WTC11 (cell line): ENCODE results near the gene PTPN6.

Experiments
- ARID4B ChIP-seq: sonication (generic); formaldehyde crosslinking; IDR thresholded peaks from 2 replicates; pipeline ENCODE4 v1.8.0; 2023; ENCODE audit warnings: missing genetic modification reagents, mild to moderate bottlenecking, borderline replicate concordance
- CTCF ChIP-seq: fragments of 200-600 bp; IDR thresholded peaks from 2 replicates; pipeline ENCODE4 v1.8.0; 2022; ENCODE audit warnings: antibody characterized with exemption
- ELF4 ChIP-seq: sonication (generic); formaldehyde crosslinking; IDR thresholded peaks from 2 replicates; pipeline ENCODE4 v1.8.1; 2022; ENCODE audit warnings: low read depth, mild to moderate bottlenecking, moderate library complexity, missing genetic modification reagents
- ESRRA ChIP-seq: sonication (generic); formaldehyde crosslinking; IDR thresholded peaks from 2 replicates; pipeline ENCODE4 v1.8.1; 2022; ENCODE audit warnings: mild to moderate bottlenecking, missing genetic modification reagents, borderline replicate concordance
- GABPB1 ChIP-seq: sonication (generic); formaldehyde crosslinking; IDR thresholded peaks from 2 replicates; pipeline ENCODE4 v1.8.1; 2023; ENCODE audit warnings: mild to moderate bottlenecking, missing genetic modification reagents
- KAT7 ChIP-seq: sonication (generic); formaldehyde crosslinking; IDR thresholded peaks from 2 replicates; pipeline ENCODE4 v1.8.1; 2023; ENCODE audit warnings: missing genetic modification reagents, mild to moderate bottlenecking, borderline replicate concordance
- MAX ChIP-seq: sonication (generic); formaldehyde crosslinking; IDR thresholded peaks from 2 replicates; pipeline ENCODE4 v1.8.0; 2022; ENCODE audit warnings: mild to moderate bottlenecking, missing genetic modification reagents
- NR1H2 ChIP-seq: sonication (generic); formaldehyde crosslinking; IDR thresholded peaks from 2 replicates; pipeline ENCODE4 v1.9.0; 2021; ENCODE audit warnings: mild to moderate bottlenecking, moderate library complexity, missing genetic modification reagents
- PREB ChIP-seq: sonication (generic); formaldehyde crosslinking; IDR thresholded peaks from 2 replicates; pipeline ENCODE4 v1.8.1; 2022; ENCODE audit warnings: mild to moderate bottlenecking, missing genetic modification reagents, moderate library complexity, borderline replicate concordance
- ZNF232 ChIP-seq: sonication (generic); formaldehyde crosslinking; IDR thresholded peaks from 2 replicates; pipeline ENCODE4 v1.8.0; 2022; ENCODE audit warnings: mild to moderate bottlenecking, missing genetic modification reagents
- ZNF671 ChIP-seq: fragments of 250-450 bp; sonication (Bioruptor Pico); IDR thresholded peaks from 2 replicates; pipeline ENCODE4 v1.8.0; 2021; ENCODE audit warnings: mild to moderate bottlenecking

GRCh38 chr12:6959058-6959804, 8.1 kb downstream of the PTPN6 start:
- no peak for TF ChIP-seq NR1H2 (CRISPR knock-in tag)
- TF ChIP-seq GABPB1 (CRISPR knock-in tag), result no peak
- no peak for TF ChIP-seq ESRRA
- no peak for TF ChIP-seq CTCF
- TF ChIP-seq KAT7 (CRISPR knock-in tag), result no peak
- no peak for TF ChIP-seq MAX (CRISPR knock-in tag)
- no peak for TF ChIP-seq ZNF671
- TF ChIP-seq PREB, result no peak
- no peak for TF ChIP-seq ARID4B (CRISPR knock-in tag)
- TF ChIP-seq ZNF232 (CRISPR knock-in tag), result no peak
- TF ChIP-seq ELF4 (CRISPR knock-in tag), result no peak
